Esophagus muscularis mucosa (tissue), 4 donors: ENCODE results near the gene XYLT1.

ENCODE experiments used
- CTCF ChIP-seq, 3 experiments: fragments of 200-600 bp in 2 of 3; fragments of 450-650 bp in 1 of 3; sonication (generic) in 2 of 3; IDR thresholded peaks; one replicate each; pipeline ENCODE4 v1.5.1; 2017 to 2019; ENCODE audit warnings: antibody characterized with exemption in 3 of 3, mild to moderate bottlenecking in 2 of 3, moderate library complexity in 1 of 3
- EP300 ChIP-seq: sonication (generic); formaldehyde crosslinking; IDR thresholded peaks from one replicate; pipeline ENCODE4 v1.6.1; 2017; ENCODE audit warnings: antibody characterized with exemption
- POLR2A ChIP-seq: fragments of 450-650 bp; IDR thresholded peaks from one replicate; pipeline ENCODE4 v1.6.1; 2017; ENCODE audit warnings: antibody characterized with exemption, moderate library complexity, mild to moderate bottlenecking, low read depth
- POLR2AphosphoS5 ChIP-seq, 2 donors: sonication (generic); formaldehyde crosslinking; IDR thresholded peaks; one replicate each; pipeline ENCODE4 v1.6.1; 2017; ENCODE audit warnings: antibody characterized with exemption in 2 of 2

- TF ChIP-seq POLR2A (no peak), POLR2AphosphoS5 (IDR thresholded peaks at IDR 0.05) (no peak), CTCF (IDR thresholded peaks at IDR 0.05) (no peak), EP300 (no peak)
Observed at GRCh38 chr16:17258848-17259713, 211.7 kb downstream of the XYLT1 start.
